Measurements from ENCODE around the gene KRT28. TPM values are rescaled to one million over a fixed set of nuclear protein-coding genes. Genes with fewer than 3 reads are reported as not detected.

KRT28 gene
- total and polyA plus RNA-seq, 2 experiments from 2014 or later, result not detected

DNA sequence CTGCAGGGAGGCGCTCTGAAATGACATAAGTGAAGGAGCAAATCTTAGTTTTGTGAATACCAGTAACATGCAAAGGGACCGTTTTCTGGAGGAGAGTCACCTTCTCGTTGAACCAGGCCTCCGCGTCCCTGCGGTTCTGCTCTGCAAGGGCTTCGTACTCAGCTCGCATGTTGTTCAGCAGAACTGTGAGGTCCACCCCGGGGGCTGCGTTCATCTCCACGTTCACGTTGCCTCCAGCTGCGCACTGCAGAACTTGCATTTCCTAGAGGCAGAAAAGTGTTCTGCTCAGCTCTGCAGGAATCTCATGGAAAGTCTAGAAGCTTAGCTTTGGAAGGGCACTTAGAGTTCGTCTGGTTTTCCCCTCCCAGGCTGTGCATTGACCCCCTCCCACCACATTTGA, 48.7 kb downstream of the KRT28 start (continued):
- TF ChIP-seq, protein P1, sequence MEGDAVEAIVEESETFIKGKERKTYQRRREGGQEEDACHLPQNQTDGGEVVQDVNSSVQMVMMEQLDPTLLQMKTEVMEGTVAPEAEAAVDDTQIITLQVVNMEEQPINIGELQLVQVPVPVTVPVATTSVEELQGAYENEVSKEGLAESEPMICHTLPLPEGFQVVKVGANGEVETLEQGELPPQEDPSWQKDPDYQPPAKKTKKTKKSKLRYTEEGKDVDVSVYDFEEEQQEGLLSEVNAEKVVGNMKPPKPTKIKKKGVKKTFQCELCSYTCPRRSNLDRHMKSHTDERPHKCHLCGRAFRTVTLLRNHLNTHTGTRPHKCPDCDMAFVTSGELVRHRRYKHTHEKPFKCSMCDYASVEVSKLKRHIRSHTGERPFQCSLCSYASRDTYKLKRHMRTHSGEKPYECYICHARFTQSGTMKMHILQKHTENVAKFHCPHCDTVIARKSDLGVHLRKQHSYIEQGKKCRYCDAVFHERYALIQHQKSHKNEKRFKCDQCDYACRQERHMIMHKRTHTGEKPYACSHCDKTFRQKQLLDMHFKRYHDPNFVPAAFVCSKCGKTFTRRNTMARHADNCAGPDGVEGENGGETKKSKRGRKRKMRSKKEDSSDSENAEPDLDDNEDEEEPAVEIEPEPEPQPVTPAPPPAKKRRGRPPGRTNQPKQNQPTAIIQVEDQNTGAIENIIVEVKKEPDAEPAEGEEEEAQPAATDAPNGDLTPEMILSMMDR (conservative IDR thresholded peaks at IDR 0.05; ENCODE audit: low read depth in 2 of 2), result no peak
- TF ChIP-seq EZH2phosphoT487 (IDR thresholded peaks at IDR 0.05; ENCODE audit: unreplicated experiment) (no peak), EZH2 (IDR thresholded peaks at IDR 0.05; ENCODE audit: low read depth, unreplicated experiment) (no peak), ZNF331 (CRISPR knock-in tag; IDR thresholded peaks at IDR 0.05; ENCODE audit: low read depth) (no peak), NANOG (IDR thresholded peaks at IDR 0.05; ENCODE audit: borderline replicate concordance) (no peak), POLR2AphosphoS5 (IDR thresholded peaks at IDR 0.05; ENCODE audit: low read depth) (no peak), CREB1 (CRISPR knock-in tag; IDR thresholded peaks at IDR 0.05; ENCODE audit: low read depth) (no peak), JUNB (IDR thresholded peaks at IDR 0.05; ENCODE audit: unreplicated experiment) (no peak), STAT1 (IDR thresholded peaks at IDR 0.05; ENCODE audit: unreplicated experiment) (no peak)
- TF ChIP-seq, protein P2, sequence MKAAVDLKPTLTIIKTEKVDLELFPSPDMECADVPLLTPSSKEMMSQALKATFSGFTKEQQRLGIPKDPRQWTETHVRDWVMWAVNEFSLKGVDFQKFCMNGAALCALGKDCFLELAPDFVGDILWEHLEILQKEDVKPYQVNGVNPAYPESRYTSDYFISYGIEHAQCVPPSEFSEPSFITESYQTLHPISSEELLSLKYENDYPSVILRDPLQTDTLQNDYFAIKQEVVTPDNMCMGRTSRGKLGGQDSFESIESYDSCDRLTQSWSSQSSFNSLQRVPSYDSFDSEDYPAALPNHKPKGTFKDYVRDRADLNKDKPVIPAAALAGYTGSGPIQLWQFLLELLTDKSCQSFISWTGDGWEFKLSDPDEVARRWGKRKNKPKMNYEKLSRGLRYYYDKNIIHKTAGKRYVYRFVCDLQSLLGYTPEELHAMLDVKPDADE (IDR thresholded peaks at IDR 0.05), result no peak

DNA sequence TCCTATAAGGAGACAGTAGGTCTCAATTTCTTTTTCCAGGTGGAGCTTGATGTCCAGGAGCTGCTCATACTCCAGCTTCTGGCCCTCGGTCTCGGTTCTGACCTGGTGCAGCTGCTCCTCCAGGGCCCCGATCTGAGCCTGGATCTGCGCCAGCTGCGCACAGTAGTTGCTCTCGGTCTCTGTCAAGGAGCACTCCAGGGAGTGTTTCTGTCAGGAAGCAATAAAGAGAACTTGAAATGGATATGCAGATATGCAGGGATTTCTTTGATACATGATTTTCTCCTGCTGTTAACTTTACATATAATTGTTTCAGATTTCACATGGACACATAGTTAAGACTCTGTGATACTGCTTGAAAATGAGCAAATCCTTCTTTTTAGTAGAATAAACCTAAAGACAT, 49.4 kb downstream of the KRT28 start:
- no peaks in the 10 kb centered on the region for H3K36me3 ChIP-seq (ENCODE audit: insufficient read depth)
- no peaks in the 10 kb centered on the region for H3K4me1 ChIP-seq (ENCODE audit: insufficient read depth)
- no peak for DNase-seq (ENCODE audit: low spot score)
- Mint-ChIP-seq H3K4me1 (peaks cover 4% of the 10 kb centered on the region; the same call in 1 of the 3 replicates), H3K27ac (no peak overlapping the region), H3K4me3 (no peak overlapping the region), H3K9me3 (no peaks in the 10 kb centered on the region), H3K36me3 (ENCODE audit: low read depth) (no peaks in the 10 kb centered on the region), H3K27me3 (ENCODE audit: insufficient read depth, low read depth, poor library complexity) (no peaks in the 10 kb centered on the region)
- H3K4me3 ChIP-seq, result no peak overlapping the region
- no peaks in the 10 kb centered on the region for H3K9me2 ChIP-seq (ENCODE audit: insufficient read depth)
- H4K20me1 ChIP-seq (replicated peaks; ENCODE audit: insufficient read depth), result no peaks in the 10 kb centered on the region
- no peaks in the 10 kb centered on the region for H3F3A ChIP-seq (replicated peaks; ENCODE audit: low read depth)
- H3K79me2 ChIP-seq (replicated peaks; ENCODE audit: insufficient read depth), result no peaks in the 10 kb centered on the region
- no peak for ATAC-seq
- no peak overlapping the region for H3K4me2 ChIP-seq
- no peak overlapping the region for H3K27ac ChIP-seq (ENCODE audit: low read depth)
- no peaks in the 10 kb centered on the region for H3K27me3 ChIP-seq (ENCODE audit: insufficient read depth)
- no peak overlapping the region for H2AFZ ChIP-seq
- TF ChIP-seq POLR2AphosphoS5 (IDR thresholded peaks at IDR 0.05; ENCODE audit: low read depth) (no peak), JUNB (IDR thresholded peaks at IDR 0.05; ENCODE audit: unreplicated experiment) (no peak), NANOG (IDR thresholded peaks at IDR 0.05; ENCODE audit: borderline replicate concordance) (no peak), ZNF331 (CRISPR knock-in tag; IDR thresholded peaks at IDR 0.05; ENCODE audit: low read depth) (no peak), EZH2 (IDR thresholded peaks at IDR 0.05; ENCODE audit: low read depth, unreplicated experiment) (no peak), ZNF114 (CRISPR knock-in tag; IDR thresholded peaks at IDR 0.05) (no peak), STAT1 (IDR thresholded peaks at IDR 0.05; ENCODE audit: unreplicated experiment) (no peak), EZH2phosphoT487 (IDR thresholded peaks at IDR 0.05; ENCODE audit: unreplicated experiment) (no peak)
- TF ChIP-seq, protein P2 (IDR thresholded peaks at IDR 0.05), result no peak
- TF ChIP-seq, protein P3, sequence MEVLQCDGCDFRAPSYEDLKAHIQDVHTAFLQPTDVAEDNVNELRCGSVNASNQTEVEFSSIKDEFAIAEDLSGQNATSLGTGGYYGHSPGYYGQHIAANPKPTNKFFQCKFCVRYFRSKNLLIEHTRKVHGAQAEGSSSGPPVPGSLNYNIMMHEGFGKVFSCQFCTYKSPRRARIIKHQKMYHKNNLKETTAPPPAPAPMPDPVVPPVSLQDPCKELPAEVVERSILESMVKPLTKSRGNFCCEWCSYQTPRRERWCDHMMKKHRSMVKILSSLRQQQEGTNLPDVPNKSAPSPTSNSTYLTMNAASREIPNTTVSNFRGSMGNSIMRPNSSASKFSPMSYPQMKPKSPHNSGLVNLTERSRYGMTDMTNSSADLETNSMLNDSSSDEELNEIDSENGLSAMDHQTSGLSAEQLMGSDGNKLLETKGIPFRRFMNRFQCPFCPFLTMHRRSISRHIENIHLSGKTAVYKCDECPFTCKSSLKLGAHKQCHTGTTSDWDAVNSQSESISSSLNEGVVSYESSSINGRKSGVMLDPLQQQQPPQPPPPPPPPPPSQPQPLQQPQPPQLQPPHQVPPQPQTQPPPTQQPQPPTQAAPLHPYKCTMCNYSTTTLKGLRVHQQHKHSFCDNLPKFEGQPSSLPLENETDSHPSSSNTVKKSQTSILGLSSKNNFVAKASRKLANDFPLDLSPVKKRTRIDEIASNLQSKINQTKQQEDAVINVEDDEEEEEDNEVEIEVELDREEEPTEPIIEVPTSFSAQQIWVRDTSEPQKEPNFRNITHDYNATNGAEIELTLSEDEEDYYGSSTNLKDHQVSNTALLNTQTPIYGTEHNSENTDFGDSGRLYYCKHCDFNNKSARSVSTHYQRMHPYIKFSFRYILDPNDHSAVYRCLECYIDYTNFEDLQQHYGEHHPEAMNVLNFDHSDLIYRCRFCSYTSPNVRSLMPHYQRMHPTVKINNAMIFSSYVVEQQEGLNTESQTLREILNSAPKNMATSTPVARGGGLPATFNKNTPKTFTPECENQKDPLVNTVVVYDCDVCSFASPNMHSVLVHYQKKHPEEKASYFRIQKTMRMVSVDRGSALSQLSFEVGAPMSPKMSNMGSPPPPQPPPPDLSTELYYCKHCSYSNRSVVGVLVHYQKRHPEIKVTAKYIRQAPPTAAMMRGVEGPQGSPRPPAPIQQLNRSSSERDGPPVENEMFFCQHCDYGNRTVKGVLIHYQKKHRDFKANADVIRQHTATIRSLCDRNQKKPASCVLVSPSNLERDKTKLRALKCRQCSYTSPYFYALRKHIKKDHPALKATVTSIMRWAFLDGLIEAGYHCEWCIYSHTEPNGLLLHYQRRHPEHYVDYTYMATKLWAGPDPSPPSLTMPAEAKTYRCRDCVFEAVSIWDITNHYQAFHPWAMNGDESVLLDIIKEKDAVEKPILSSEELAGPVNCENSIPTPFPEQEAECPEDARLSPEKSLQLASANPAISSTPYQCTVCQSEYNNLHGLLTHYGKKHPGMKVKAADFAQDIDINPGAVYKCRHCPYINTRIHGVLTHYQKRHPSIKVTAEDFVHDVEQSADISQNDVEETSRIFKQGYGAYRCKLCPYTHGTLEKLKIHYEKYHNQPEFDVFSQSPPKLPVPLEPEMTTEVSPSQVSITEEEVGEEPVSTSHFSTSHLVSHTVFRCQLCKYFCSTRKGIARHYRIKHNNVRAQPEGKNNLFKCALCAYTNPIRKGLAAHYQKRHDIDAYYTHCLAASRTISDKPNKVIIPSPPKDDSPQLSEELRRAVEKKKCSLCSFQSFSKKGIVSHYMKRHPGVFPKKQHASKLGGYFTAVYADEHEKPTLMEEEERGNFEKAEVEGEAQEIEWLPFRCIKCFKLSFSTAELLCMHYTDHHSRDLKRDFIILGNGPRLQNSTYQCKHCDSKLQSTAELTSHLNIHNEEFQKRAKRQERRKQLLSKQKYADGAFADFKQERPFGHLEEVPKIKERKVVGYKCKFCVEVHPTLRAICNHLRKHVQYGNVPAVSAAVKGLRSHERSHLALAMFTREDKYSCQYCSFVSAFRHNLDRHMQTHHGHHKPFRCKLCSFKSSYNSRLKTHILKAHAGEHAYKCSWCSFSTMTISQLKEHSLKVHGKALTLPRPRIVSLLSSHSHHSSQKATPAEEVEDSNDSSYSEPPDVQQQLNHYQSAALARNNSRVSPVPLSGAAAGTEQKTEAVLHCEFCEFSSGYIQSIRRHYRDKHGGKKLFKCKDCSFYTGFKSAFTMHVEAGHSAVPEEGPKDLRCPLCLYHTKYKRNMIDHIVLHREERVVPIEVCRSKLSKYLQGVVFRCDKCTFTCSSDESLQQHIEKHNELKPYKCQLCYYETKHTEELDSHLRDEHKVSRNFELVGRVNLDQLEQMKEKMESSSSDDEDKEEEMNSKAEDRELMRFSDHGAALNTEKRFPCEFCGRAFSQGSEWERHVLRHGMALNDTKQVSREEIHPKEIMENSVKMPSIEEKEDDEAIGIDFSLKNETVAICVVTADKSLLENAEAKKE (CRISPR knock-in tag; IDR thresholded peaks at IDR 0.05), result no peak
- TF ChIP-seq, protein P1 (conservative IDR thresholded peaks at IDR 0.05; ENCODE audit: low read depth in 2 of 2), result no peak

Data from GM23338 (cell line).